HUDEP-2 (cell line): ENCODE results near the gene HUNK.

ENCODE experiments used
- DNase-seq, 76 experiments: peaks; one replicate each; lab custom pipeline; 2025; ENCODE audit not compliant: unreplicated experiment in 76 of 76; lab: John Stamatoyannopoulos, UW

Gene HUNK

GRCh38 chr21:31991356-31992331 lies 118.8 kb downstream of the HUNK start:
- DNase-seq = peak in 12 of 76 experiments; percentile 7 to 26 (median 12)

GRCh38 chr21:31992391-31992790 lies 119.6 kb downstream of the HUNK start:
- DNase-seq = no peak

GRCh38 chr21:31993826-31994825 lies 121.3 kb downstream of the HUNK start:
- no peak for DNase-seq

DNA sequence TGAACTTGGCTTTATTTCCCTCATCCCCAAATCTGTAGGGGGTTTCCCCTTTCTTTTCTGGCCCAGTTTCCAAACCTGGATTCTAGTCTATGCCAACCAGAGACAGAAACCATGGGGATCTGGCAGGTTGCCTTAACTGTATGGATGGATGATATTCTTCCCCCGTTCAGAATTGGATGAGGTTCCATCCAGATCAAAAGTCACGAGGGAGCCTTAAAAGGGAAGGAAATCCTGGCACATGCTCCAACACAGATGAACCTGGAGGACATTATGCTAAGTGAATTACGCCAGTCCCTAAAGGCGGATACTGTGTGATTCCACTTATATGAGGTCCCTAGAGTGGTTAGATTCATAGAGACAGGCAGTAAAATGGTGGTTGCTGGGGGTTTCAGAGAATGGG lies 124.4 kb downstream of the HUNK start:
- DNase-seq = no peak

DNA sequence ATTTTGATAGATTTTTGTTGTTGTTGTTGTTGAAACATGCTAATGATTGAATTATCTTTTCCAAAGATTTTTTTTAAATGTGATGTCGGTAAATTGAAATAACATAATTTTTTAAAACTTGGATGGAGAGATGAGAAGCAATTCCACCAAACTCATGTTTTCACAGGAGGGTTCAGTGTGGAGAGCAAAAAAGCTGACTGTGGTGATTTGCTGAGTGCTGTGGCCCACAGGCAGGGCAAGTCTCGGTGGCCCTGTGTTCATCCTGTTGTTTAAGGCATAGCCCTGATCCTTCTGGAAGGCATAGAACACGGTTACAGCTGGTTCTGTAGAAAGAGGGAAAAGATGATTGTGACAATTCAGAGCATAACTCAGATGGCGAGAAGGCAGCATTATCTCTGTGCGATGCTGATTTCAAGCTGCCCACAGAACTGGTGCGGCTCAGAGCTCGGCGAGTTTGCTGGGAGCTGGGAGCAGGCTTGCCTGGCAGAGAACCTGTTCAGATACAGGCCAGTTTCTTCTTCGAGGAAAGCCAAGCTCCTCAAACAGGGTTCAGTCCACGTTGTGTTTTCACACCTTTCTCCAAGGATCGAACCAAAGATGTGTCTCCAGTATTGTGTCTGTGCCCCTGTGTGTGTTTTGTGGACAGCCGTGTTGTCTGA lies 127.1 kb downstream of the HUNK start:
- no peak for DNase-seq

DNA sequence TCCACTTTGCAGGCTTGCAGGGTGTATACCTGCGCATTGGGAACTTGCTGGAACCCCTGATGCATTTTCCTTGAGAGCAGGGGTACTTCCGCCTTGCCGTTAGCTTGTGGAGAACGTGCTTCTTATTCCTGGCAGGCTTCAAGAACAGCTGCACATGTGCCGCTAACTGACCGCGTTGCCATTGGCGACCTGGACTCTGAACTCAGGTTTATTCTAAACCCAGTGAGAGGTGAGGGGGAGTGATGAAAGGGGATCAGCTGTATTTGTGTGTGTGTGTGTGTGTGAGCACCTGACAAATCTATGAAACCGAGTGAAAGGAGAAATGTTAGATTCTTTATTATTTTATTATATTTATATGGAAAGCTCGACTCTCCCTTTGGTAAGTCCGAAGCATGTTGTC lies 128.6 kb downstream of the HUNK start:
- no peak for DNase-seq

DNA sequence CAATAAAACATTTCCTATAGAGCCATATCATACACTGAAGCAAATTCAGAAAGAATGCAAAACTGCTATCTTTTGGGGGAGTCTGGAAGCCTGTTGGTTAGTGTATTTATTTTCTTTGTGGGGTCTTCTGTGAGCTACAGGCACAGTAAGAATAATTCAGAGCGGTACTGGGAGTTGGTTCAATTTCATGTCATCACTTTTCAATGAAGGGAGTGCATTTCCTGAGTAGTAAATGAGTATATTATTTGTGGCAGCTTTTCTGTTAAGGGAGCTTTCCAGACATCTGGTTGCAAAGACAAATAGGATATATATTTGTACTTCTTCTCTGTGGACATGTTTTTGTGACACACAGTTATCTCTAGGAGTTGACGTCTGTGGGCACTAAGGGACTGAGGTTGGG lies 130.6 kb downstream of the HUNK start:
- DNase-seq = no peak

DNA sequence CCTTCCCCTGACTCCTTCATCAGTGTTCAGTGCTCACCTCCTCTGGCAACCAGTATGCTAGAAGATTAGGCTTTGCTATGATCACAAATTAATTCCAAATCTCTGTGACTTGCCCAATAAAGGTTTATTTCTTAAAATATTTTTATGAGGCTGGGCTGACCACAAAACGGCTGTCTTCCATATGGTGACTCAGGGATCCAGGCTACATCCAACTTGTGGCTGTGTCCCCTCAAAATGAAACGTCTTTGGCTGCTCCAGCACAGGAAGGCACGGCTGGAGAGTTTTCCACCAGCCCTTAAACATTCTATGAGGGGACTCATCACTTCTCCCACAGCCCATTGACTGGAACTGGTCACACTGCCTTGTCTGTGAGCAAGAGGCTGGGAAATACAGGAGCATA lies 131.5 kb downstream of the HUNK start:
- no peak for DNase-seq

GRCh38 chr21:32007456-32007855 lies 134.6 kb downstream of the HUNK start:
- DNase-seq = no peak

GRCh38 chr21:32008714-32009113 lies 135.9 kb downstream of the HUNK start:
- DNase-seq = no peak

DNA sequence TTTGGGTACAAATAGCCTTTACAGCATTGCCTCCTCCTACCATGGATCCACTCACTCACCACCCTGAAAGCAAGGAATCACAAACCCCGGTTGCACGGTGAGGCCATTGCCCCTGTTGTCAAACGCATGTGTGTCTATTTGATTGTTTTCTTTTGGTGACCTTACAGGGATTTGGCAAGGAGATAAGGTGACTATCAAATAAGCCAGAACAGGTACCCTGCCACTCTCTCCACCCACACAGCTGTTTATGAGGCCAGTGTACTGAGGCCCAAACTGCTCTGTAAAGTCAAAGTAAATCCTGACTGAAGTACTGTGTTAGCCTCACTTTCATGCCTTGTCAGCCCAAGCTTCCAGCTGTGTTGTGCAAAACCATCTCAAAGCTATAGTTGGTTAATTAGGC lies 136.4 kb downstream of the HUNK start:
- DNase-seq = peak in 1 of 76 experiments; percentile 18

- no peak for DNase-seq
These were observed 142.8 kb downstream of the HUNK start for GRCh38 chr21:32015461-32016139.

- no peak for DNase-seq
These were observed 145.6 kb downstream of the HUNK start for GRCh38 chr21:32018381-32018780.

GRCh38 chr21:32020564-32020963 lies 147.7 kb downstream of the HUNK start:
- no peak for DNase-seq

- no peak for DNase-seq
These were observed 148.6 kb downstream of the HUNK start for GRCh38 chr21:32021319-32021994.

DNA sequence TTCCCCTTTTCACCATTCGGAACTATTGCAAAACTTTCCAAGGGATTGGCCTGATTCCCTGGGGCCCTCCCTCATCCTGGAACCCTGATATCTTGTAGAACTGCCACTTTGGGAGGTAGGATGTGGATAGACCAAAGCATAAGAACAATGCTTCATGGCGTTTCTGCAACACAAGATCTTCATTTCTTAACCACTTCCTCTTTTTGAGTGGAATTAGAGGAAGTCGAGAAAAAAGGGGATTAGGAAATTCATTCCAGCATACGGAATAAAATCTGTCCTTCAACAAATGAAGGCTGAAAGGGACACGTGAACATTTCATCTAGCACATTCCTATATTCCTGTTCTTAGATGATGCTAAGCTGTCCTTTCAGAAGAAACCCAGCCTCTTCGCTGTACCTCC lies 149.3 kb downstream of the HUNK start:
- no peak for DNase-seq

- DNase-seq = no peak
These were observed 157.4 kb downstream of the HUNK start for GRCh38 chr21:32030146-32030652.

DNA sequence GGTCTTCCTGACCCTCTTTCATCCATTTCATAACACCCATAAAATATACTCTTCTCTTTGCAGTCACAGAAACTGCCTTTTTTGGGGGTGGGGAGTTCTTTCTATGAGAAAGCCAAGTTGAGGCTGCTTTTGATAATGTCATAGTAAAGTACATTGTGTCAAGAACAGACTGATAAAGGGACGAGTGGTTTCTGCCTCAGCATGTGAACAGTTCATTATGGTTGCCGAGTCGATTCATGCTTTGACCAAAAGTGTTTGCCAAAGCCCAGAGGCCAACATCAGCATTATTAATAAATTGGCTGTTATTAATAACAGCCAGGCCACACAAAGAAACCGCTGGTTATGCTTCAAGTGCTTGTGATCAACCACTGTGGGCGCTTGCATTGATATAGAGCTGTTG lies 162.0 kb downstream of the HUNK start:
- peak in 1 of 76 experiments; percentile 24 for DNase-seq

- peak in 15 of 76 experiments; percentile 3 to 75 (median 26) for DNase-seq
These were observed 162.8 kb downstream of the HUNK start for GRCh38 chr21:32035617-32036016.
